HG03442 (cell line): ENCODE data around the gene AFF3.

Experiments used
- ATAC-seq: cut with Tn5 transposase; IDR thresholded peaks from one replicate; pipeline ENCODE4 v1.9.1; 2021; ENCODE audit warnings: mild to moderate bottlenecking, moderate library complexity; ENCODE audit not compliant: unreplicated experiment

The AFF3 gene

DNA sequence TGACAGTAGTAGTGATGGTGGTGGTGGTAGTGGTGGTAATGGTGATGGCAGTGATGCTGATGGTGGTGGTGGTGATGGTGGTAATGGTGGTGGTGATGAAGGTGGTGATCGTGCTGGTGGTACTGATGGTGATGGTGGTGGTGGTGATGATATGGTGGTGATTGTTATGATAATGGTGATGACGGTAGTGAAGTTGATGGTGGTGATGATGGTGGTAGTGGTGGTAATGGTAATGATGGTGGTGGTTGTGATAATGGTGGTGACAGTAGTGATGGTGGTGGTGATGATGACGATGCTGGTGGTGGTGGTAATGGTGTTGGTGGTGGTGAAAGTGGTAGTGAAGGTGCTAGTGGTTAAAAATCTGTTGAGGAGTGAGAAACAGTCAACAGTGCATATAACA lies 125.6 kb downstream of the AFF3 start:
- no peak for ATAC-seq

DNA sequence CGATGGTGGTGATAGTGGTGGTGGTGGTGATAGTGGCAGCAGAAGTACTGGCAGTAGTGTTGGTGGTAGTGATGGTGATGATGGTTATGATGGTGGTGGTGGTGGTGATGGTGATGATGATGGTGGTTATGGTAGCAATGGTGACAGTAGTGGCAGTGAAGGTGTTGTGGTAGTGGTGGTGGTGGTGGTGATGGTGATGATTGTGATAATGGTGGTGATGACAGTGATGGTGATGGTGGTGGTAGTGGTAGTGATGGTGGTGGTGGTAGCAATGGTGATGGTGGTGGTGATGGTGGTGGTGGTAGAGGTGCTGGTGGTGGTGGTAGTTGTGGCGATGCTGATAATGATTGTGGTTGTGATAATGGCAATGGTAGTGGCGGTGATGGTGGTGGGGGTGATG lies 126.5 kb downstream of the AFF3 start:
- no peak for ATAC-seq

DNA sequence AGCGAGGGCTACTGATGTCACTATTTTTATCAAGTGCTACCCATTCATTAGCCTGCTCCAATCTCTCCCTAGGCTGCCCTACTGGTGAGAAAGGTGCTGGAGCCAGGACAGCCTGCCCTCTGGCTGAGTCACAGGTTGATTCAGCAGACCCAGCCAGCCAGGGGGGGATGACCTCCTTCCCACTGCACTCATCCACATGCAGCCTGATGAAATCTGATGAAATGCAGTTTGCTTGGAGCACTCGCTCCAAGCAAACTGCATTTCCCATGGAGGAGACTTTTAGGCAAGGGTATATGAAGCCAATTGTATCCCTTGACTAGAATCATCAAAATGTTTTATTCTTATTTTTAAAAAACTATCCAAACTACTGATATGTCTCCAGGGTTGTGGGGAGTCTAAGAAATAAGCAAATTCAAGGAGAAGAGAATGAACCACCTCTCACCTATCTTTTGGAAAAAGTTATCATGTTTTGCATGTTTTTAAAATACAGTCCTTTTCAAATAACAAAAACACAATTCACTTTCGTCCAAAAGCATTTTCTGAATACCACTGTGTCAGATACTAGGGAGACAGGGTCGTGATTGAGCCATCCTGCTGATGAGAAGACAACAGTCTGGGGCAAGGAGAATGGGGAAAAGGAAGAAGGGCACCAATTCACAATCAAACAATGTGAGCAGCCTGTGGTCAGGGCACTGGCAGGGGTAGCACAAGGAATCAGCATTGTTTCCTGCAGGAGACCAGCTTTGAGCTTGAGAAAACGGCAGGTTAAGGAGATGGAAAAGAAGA lies 128.3 kb downstream of the AFF3 start:
- no peak for ATAC-seq

DNA sequence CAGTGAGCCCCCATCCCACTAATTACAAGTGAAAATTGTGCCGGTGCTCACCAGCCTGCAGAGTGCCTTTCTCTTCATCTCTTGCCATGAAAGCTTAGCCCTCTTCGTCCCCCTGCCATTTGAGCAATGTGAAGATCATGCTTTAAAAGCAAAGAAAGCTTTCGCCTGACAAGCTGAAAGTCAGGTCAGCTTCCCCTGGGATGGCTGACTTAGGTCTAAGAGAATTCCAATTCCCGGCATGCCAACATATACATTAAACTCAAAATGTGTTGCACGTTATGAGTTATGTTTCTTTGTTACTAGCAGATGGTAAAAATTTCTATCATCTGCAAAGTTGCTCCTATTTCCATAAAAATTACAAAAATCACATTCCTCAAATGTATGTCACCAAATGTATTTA lies 129.8 kb downstream of the AFF3 start:
- ATAC-seq, result no peak

DNA sequence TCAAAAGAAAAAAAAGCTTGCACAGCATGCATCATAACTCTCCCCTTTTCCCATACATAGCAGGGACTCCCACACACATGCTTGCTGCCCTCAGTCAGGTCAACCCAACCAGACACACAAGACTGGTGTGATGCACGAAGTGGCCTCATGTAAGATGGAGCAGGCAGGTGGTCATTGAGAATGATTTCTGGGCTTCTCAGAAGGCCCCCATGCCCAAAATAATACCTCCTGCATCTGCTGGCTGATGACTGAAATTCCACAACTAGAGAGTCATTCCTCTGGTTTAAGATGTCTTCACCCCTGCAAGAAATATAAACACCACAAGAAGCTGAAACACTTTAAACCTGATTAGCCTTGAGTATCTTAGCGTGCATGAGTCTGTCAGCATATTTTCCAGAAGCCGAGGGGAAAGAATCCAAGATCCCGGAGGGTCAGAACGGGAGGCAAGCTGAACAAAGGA lies 131.1 kb downstream of the AFF3 start:
- ATAC-seq, result no peak

DNA sequence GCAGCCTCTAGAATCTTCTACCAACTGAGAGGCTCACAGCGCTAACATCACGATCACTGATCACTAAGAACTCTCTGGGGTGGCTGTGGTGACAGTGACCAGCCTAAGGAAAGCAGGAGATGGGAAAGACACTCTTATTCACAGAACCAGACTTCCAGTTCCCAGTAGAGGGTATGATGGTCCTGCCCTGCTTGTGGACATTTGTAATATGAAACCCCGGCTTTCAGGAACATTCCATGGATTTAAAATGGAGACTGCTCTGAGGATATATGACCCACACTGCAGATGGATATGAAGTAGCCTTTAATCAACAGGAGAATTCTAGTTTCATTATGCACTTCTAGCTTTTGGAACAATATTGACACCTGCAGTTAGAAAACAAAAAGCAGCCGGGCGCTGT lies 131.8 kb downstream of the AFF3 start:
- no peak for ATAC-seq

DNA sequence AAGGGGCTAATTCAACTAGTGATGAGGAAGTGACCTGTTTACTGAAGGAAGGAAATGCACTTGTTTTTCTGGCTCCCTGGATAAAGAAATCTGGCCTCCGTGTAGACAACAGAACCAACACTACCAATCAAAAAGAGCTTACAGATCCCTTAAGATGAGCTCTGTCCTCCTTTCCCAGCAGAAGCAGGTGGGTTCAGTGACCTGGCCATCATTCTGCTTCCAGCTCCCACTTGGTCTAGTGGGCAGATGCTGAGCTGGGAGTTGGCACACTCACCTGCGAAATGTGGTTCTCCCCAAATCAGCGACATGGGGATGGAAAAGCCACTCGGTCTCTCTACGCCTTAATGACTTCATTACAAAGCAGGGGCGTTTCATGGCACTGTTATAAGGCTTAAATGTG lies 132.6 kb downstream of the AFF3 start:
- no peak for ATAC-seq

DNA sequence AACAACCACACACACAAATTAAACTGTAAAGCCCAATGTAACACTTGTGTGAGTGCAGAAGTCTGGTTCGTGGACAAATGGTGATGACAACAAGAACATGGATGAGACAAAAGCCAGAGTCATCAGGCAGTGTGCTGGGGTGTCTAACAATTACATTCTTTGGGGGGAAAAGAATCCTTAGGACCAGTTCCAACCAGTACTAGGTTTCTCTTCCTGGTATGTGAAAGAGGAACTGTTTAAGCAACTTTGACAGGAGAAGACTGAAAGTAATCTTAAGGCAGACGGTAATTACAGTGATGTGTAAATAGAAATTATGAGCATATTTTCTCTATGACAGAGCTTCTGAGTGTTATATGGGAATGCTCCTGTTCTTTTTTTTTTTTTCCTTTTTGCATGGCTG lies 133.4 kb downstream of the AFF3 start:
- no peak for ATAC-seq

DNA sequence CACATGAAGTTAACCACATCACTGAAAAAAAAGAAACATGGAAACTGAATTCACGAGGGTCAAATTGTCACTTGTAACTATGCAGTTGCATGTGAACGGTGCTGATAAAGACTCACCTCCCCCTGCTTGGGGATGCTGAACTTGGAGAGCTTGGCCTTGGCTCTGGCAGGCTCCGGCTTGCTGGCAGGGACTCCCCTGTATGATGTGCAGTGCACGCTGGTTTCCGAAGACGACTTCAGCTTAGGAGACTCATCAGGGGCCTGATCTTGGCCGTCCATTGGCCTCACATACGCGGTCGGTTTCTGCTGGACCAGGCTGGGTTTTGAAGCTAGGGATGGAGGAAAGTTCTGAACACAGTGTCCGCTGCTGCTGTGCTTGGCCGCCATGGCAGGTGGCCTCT lies 135.9 kb downstream of the AFF3 start:
- ATAC-seq, result no peak

DNA sequence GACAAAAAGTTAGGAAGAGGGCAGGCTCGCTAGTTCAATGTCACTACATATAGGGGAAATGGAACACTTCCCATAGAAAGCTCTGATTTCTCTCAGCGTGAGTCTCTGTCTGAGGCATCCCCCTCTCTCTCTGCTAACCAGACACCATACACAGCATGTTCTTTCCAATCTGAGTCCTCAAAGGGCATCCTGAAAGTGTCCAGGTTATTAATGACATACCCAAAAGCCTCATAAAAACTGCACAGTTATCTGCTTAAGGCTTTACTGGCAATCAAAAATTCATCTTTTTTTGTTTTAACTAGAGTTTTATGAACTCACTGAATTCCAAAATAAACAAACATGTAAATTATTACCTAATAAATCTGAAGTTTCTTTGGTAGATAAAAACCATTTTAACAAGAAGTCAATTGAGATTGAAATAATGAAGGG lies 137.4 kb downstream of the AFF3 start:
- ATAC-seq, result no peak

DNA sequence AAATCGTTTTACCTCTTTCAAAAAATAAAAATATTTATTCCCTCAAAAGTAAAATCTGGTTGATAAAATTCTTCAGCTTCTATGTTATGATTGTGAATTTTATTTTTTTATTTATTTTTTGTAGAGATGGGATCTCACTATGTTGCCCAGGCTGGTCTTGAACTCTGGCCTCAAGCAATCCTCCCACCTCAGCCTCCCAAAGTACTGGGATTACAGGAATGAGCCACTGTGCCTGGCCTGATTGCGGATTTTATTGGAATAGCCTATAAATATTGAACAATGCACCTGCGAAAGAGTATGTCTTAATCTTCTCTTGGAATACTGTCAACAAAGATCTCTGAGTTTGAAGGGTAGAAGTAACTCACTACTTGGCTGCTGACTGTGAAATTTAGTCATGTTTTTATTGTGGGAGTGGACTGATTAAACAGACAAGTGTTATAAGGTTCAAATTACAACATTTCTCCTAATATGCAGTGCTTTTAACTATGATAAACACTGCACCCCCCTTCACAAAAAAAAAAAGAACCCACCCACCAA lies 138.0 kb downstream of the AFF3 start:
- no peak for ATAC-seq

DNA sequence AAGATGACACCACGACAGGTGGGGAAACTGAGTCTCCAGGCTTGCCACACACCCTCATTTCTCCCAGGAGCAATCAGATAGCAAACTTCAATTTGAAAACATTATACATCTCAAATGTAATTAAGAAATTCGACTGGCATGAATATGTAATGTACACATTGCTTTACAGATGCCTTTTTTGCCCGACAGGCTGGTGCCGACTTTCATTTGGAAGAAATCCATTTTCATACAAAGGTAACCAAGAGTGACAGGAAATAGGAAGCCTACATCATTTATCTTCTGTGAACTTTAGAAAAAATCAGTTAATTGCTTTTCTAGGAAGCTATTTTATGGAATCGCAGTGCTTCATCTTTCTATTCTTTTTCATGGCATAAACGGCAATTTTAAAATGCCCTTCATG lies 140.3 kb downstream of the AFF3 start:
- ATAC-seq, result no peak

DNA sequence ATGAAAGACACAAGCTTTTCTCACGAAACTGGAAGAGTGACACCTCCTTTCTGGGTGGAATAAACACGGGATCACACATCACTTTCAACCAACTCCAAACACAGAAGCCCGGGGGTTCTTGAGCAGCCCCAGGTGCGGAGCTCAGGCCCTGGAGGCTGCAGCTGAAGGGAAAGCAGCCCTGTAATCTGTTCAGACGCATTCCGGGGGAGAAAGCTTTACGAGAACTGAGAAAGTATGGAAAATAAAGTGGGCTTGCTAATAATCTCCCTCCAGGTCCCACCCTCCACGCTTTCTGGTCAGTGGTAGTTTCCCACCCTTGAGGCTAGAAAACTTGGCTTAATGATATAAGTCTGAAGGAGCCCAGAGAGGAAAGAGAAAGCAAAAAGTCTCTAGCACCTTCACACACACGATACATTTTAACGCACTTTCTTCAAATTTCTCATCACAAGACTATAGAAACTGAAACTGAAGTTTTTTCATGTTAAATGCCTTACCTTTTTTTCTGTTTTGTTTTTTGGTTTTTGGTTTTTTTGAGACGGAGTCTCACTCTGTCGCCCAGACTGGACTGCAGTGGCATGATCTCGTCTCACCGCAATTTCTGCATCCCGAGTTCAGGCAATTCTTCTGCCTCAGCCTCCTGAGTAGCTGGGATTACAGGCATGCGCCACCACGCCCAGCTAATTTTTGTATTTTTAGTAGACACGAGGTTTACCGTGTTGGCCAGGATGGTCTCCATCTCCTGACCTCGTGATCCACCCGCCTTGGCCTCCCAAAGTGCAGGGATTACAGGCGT lies 141.3 kb downstream of the AFF3 start:
- ATAC-seq, result no peak

DNA sequence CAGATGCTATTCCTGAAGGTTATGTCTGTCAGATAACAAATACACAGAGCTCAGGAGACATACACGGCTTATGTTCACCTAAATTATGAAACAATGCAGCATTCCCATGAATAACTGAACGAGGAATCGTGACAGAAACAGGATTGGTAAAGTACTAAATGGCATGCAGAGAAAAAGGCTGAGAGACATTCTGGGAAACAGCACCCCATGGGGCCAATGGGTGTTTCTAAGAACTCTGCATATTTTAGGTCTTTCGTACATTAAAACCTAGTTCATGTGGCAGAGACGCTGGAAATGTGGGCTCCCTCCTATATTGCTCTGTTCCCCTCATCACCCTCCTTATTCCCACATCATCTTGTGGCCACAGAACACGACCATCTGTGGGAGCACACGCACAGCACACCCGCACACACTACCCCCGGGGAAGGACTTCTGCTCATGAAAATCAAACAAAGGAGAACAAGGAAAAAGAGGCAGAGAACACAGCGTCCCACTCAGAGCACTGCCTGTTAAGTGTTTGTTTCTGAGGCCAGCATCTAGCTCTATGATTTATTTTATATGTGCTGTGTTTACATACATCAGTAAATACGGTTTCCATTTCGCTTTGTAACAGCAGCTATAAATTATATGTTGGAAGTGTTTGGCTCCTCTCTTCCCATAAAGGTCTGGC lies 143.6 kb downstream of the AFF3 start:
- no peak for ATAC-seq

DNA sequence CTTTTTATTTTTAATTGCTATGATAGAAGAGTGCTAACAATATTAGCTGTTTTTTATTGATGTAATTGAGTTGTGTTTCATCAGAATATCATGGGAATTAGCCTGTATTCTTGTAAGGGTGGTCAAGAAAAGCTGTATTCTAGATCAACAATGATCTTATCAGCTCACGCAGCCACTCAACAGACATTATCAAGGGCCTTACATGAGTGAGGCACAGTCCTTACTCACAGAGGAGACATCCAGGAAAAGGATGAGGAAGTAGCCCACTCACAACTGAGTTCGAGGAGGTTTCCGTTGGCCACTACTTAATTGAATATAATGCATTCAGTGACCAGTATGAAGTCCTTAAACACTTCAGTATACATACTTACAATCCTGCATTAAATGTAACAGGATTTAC lies 152.5 kb downstream of the AFF3 start:
- no peak for ATAC-seq

DNA sequence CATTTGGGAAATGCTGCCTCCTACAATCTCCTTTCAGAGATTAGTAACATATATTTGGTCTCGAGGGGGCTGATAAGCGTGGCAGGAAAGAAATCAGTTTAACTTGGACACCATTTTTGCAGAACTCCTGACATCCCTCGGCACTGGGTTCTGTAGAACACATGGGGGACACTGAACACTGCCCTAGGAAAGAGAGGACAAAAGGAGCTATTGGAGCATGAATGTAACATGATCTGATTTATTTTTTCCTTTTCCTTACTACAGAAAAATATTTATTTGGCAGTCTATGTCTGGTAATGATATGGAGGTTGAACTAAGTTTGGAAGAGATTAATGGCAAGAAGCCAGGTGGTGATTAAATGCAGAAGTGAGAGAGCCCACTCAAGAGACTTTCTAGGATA lies 153.8 kb downstream of the AFF3 start:
- no peak for ATAC-seq

DNA sequence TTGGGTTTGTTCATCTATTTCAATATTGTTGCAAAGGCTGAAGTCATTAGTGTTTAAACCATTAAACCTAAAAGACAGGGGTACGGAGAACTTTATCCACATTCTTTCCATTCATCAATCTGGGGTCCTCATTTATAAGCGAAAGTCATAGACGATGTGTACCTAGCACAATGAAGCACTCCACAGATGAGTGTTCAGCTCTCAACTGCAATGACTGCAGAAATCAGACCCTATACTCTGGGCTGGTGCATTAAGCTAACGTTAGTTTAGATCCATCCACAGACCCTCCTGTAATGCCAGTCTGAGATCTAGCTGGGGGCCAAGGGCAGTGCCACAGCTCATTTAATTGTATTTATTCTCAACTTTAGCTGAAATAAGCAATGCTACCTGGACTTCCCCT lies 155.2 kb downstream of the AFF3 start:
- ATAC-seq, result no peak

DNA sequence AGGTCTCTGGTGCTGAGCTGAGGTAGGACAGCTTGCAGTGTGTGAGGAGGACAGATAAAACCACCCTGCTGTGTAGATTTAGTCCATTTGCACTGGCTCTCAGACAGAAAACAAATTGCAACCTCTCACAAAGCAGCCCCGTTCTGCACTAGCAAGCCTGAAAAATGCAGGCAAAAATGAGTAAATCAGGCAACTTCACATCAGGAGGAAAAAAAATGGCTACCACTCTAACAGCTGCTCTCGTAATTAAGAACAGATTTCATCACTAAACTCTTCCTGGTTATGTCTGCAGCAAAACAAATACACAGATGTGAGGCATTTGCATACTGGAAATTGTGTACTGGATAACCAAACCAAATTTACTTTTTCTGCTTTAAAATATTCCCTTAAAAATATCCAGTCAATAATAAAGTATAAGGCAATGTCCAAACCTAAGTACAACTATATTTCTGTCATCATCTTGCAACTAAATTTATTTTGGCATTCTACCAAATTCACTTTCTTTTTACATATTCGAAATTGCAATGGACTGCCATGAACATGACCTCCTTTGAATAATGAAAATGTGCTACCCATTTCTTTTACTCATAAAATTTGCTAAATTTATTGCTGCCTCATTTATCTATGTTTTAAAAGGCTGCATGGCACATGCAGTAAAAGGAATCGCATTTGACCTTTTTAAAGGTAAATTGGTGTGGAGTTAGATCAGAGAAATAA lies 157.4 kb downstream of the AFF3 start:
- no peak for ATAC-seq

DNA sequence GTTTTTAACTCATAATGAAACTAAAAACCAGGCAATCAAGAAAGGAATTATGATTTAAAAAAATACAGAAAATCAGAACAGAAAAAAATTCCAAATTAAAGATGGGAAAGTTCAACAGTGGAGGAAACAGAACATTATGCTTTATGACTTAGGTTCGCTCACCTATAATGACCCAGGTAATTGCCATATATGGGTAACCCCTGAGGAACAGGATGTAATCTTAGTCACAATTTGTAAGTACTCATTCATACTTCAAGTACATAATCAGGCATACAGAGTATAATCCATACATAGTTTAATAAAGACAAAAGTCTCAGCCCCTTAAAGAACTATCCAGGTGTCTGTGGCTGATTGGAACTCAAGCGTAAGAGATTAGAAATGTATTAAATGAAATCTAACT lies 159.6 kb downstream of the AFF3 start:
- ATAC-seq, result no peak

DNA sequence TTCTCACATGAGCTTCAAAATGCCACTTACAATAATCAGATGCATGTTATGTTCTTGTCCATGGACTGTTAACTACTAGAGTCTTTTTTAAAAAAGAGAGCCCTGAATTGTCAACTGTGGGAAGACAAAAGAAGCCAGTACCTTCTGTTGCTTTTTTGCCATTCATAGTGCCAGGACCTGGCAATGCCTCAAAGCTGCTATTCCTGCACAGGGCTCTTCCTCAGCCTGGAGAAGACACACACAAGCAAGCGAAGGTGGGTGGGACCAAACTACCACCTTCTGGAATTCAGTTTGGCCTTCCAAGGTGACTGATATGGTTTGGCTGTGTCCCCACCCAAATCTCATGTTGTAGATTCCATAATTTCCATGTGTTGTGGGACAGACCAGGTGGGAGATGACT lies 160.6 kb downstream of the AFF3 start:
- no peak for ATAC-seq

DNA sequence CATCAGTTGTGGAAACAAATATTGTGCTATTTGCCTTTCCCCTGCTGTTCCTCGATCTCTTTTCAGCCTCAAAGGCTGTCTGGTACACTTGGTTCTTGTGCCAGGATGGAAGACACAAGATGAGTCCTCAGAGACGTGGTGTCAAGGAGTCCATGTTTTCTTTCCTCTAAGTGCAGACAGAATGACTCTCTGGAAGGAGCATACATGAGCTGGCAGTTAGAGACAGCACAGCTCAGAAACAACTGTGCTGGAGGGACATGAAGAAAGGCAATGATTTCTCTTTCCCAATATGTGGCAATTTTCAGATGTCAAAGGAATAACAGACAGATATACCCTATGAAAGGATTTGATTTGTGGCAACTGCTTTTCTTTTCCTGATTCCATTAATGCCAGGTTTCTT lies 162.2 kb downstream of the AFF3 start:
- no peak for ATAC-seq
